CD4-positive, alpha-beta T cell (primary cell): ENCODE results near the gene MSH3. TPM values are rescaled to one million over a fixed set of nuclear protein-coding genes. Genes with fewer than 3 reads are reported as not detected.
"Not testable (repeated sequence)": the region's sequence is repeated elsewhere in the genome, so short reads cannot be mapped to it uniquely, and the experiment has no call there.

Source experiments
- ATAC-seq: fragments of 200-7000 bp; cut with Tn5 transposase; one replicate; pipeline ENCODE4 v1.10.0; 2022; ENCODE audit warnings: mild to moderate bottlenecking; ENCODE audit not compliant: poor library complexity
- CTCF ChIA-PET: fragments of 350-600 bp; sonication (Branson Sonifier 250); formaldehyde crosslinking; loops from one replicate; lab custom pipeline; 2021; ENCODE audit warnings: antibody characterized with exemption, inconsistent platforms; lab: Charles Lee
- POLR2A ChIA-PET: fragments of 350-600 bp; sonication (Branson Sonifier 250); formaldehyde crosslinking; loops from one replicate; lab custom pipeline; 2021; ENCODE audit warnings: antibody characterized with exemption, inconsistent platforms; lab: Charles Lee
- DNase-seq, 14 experiments: peaks; one replicate each; pipeline ENCODE4 v3.0.0-alpha.2; 2013 to 2020; ENCODE audit warnings: mixed read lengths in 2 of 14
- H3K27ac ChIP-seq, 2 donors: one replicate each; pipeline versions ENCODE4 v1.5.1 to v1.7.0; 2013; ENCODE audit warnings: low read length in 2 of 2, low read depth in 1 of 2, mild to moderate bottlenecking in 1 of 2
- H3K27me3 ChIP-seq, 2 experiments: 1 replicate in 1 of 2; 2 replicates in 1 of 2; pipeline versions ENCODE4 v1.6.1 to v1.7.0; 2013; ENCODE audit warnings: low read length in 2 of 2, control low read depth in 1 of 2, mild to moderate bottlenecking in 1 of 2, moderate library complexity in 1 of 2; ENCODE audit not compliant: insufficient read depth in 2 of 2, control insufficient read depth in 1 of 2
- H3K36me3 ChIP-seq: one replicate; pipeline ENCODE4 v1.6.1; 2013; ENCODE audit warnings: low read length, control low read depth; ENCODE audit not compliant: insufficient read depth
- H3K4me1 ChIP-seq: one replicate; pipeline ENCODE4 v1.6.1; 2013; ENCODE audit warnings: low read length, control low read depth; ENCODE audit not compliant: insufficient read depth
- H3K4me3 ChIP-seq: one replicate; pipeline ENCODE4 v1.5.1; 2013; ENCODE audit warnings: mild to moderate bottlenecking, low read length, moderate library complexity
- H3K9me3 ChIP-seq, 2 experiments: 1 replicate in 1 of 2; 2 replicates in 1 of 2; pipeline versions ENCODE4 v1.6.1 to v1.7.0; 2013; ENCODE audit warnings: low read length in 2 of 2, mild to moderate bottlenecking in 2 of 2, control low read depth in 1 of 2, moderate library complexity in 1 of 2; ENCODE audit not compliant: control insufficient read depth in 1 of 2, insufficient read depth in 1 of 2
- H3K27ac Mint-ChIP-seq: one replicate; pipeline ENCODE4 v1.8.0; 2020; ENCODE audit warnings: mixed read lengths
- H3K27me3 Mint-ChIP-seq: one replicate; pipeline ENCODE4 v1.8.0; 2021; ENCODE audit warnings: mixed read lengths
- H3K36me3 Mint-ChIP-seq: one replicate; pipeline ENCODE4 v1.8.0; 2021; ENCODE audit warnings: low read depth, mixed read lengths
- H3K4me1 Mint-ChIP-seq: one replicate; pipeline ENCODE4 v1.8.0; 2021; ENCODE audit warnings: low read depth, mixed read lengths
- H3K4me3 Mint-ChIP-seq: one replicate; pipeline ENCODE4 v1.8.0; 2020; ENCODE audit warnings: mild to moderate bottlenecking, mixed read lengths
- H3K9me3 Mint-ChIP-seq: one replicate; pipeline ENCODE4 v1.8.0; 2020; ENCODE audit warnings: mixed read lengths
- intact Hi-C, 2 experiments: fragments of 100-400 bp; cut with DNase I in 1 of 2; cut with micrococcal nuclease in 1 of 2; formaldehyde crosslinking; loops; one replicate each; pipeline versions ENCODE4 v1.15.1 to v1.9.0; 2023 to 2025; cut with DNase I, micrococcal nuclease
- total RNA-seq, 174 experiments: library from RNA in 2 of 174; stranded (reverse) in 2 of 174; gene quantifications; one replicate each; pipeline ENCODE4 v1.2.3 and lab custom pipeline; 2021 to 2026
- TF ChIP-seq, protein P1 (sequence below): fragments of 200-600 bp; IDR thresholded peaks from one replicate; pipeline ENCODE4 v1.8.0; 2022; ENCODE audit warnings: antibody characterized with exemption, mild to moderate bottlenecking

The MSH3 gene
- total RNA-seq, 2 experiments from 2014 or later: 11.3 to 13.0 TPM

DNA sequence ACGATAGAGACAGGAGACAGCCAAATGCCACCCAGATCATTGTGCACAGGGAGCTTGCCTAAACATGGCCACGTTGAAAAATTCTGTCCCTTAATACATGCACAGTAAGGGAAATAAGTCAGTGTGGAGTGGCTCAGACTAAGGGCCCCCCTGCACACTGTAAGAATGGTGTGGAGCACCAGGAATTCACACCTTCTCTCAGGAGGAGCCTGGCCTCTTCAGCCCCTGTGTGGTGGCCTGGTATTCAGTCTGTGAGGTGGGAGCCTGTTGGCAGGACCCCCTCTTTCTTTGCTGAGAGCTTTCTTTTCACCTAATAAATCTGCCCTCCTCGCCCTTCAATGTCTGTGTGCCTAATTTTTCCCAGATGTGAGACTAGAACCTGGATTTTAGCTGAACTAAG, 239.6 kb downstream of the MSH3 start:
- Histone ChIP-seq H3K36me3 (no peaks in the 10 kb centered on the region), H3K27ac (no peak overlapping the region), H3K4me1 (no peaks in the 10 kb centered on the region), H3K27me3 (no peaks in the 10 kb centered on the region), H3K9me3 (no peaks in the 10 kb centered on the region), H3K4me3 (no peak overlapping the region)
- CTCF ChIA-PET: no interaction called here
- H3K4me1 Mint-ChIP-seq: no peaks in the 10 kb centered on the region
- intact Hi-C loops: no loop called here
- TF ChIP-seq, protein P1, sequence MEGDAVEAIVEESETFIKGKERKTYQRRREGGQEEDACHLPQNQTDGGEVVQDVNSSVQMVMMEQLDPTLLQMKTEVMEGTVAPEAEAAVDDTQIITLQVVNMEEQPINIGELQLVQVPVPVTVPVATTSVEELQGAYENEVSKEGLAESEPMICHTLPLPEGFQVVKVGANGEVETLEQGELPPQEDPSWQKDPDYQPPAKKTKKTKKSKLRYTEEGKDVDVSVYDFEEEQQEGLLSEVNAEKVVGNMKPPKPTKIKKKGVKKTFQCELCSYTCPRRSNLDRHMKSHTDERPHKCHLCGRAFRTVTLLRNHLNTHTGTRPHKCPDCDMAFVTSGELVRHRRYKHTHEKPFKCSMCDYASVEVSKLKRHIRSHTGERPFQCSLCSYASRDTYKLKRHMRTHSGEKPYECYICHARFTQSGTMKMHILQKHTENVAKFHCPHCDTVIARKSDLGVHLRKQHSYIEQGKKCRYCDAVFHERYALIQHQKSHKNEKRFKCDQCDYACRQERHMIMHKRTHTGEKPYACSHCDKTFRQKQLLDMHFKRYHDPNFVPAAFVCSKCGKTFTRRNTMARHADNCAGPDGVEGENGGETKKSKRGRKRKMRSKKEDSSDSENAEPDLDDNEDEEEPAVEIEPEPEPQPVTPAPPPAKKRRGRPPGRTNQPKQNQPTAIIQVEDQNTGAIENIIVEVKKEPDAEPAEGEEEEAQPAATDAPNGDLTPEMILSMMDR: no peak
- H3K27ac Mint-ChIP-seq: no peak overlapping the region
- ATAC-seq (no peak), DNase-seq (no peak)
- peaks cover 17% of the 10 kb centered on the region for H3K36me3 Mint-ChIP-seq
- no peaks in the 10 kb centered on the region for H3K9me3 Mint-ChIP-seq
- POLR2A ChIA-PET: no interaction called here
- H3K27me3 Mint-ChIP-seq: no peaks in the 10 kb centered on the region
- no peak overlapping the region for H3K4me3 Mint-ChIP-seq

DNA sequence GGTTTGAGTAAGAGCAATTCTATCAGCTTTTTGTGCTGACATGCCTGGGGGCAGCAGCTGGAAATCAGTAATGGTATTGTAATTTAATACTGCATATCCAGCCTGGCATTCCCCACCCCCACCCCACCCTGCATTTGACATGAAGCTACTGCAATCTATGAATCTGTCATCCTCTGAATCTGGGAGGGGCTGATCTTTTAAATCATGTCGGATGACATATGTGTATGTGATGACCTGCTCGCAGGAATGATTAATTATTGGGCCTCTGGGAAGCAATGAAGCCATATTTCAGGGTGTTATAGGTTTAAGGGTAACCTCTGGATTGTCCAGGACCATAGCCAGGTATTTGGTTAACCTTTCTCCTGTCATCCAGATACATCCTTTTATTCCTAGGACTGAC, 241.1 kb downstream of the MSH3 start:
- Histone ChIP-seq H3K4me1 (no peaks in the 10 kb centered on the region), H3K4me3 (no peak overlapping the region), H3K9me3 (no peaks in the 10 kb centered on the region), H3K27me3 (no peaks in the 10 kb centered on the region), H3K27ac (no peak overlapping the region), H3K36me3 (no peaks in the 10 kb centered on the region)
- ATAC-seq (no peak), DNase-seq (no peak)
- POLR2A ChIA-PET: no interaction called here
- Mint-ChIP-seq H3K4me1 (no peaks in the 10 kb centered on the region), H3K9me3 (no peaks in the 10 kb centered on the region), H3K36me3 (peaks cover 22% of the 10 kb centered on the region), H3K27me3 (no peaks in the 10 kb centered on the region), H3K27ac (no peak overlapping the region), H3K4me3 (no peak overlapping the region)
- TF ChIP-seq, protein P1: no peak
- CTCF ChIA-PET: no interaction called here
- intact Hi-C loops: no loop called here

DNA sequence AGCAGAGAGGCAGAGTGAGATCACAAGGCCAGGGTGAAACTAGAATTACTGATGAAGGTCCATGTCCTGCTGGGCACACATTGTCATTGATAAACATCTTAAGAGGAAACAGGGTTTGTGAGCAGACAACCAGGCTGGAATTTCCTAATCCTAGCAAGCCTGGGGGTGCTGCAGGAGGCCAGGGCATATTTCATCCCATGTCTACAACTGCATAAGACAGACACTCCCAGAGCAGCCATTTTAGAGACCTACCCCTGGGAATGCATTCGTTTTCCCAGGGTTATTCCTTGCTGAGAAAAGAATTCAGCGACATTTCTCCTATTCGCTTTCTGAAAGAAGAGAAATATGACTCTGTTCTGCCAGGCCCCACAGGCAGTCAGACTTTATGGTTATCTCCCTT, 248.2 kb downstream of the MSH3 start:
- H3K4me3 ChIP-seq, H3K27ac ChIP-seq, intact Hi-C loops, POLR2A ChIA-PET, H3K27ac Mint-ChIP-seq, H3K4me1 ChIP-seq, DNase-seq, CTCF ChIA-PET, H3K27me3 Mint-ChIP-seq, H3K9me3 Mint-ChIP-seq, H3K4me1 Mint-ChIP-seq, H3K4me3 Mint-ChIP-seq, ATAC-seq, H3K36me3 ChIP-seq, H3K9me3 ChIP-seq, H3K27me3 ChIP-seq: not testable (repeated sequence)
- peaks cover 45% of the 10 kb centered on the region for H3K36me3 Mint-ChIP-seq

DNA sequence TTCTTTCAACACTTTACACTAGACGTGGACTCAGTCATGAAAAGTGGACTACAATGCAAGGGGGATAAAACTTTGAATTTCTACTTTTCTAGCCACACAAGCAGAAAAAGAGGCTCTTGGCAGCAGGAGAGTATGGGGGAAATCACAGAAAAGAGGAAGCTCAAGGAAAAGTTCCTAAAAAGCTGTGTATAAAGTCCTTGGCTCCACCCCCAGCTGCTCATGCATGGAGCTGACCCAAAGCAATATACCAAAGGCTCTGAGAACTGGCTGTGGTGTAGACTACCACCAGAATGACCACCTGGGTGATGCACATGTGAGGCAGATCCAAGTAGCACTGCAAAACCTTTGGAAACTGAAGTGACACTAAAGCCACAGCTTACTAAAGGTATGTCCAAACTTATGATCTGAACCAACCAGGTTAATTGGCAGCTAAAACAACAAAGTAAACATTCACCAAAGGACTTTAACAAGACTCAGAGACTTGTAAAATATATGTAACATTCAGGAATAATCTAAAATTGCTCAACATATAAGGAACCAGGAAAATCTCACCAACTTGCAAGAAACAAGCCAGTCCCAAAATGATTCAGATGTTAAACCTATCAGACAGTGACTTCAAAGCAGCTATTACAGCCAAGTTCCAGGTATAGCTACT, 250.2 kb downstream of the MSH3 start:
- POLR2A ChIA-PET: no interaction called here
- Histone ChIP-seq H3K9me3 (peaks cover 0 to 6% of the 10 kb centered on the region in 2 experiments), H3K4me3 (no peak overlapping the region), H3K27ac (no peak overlapping the region), H3K4me1 (no peaks in the 10 kb centered on the region), H3K36me3 (no peaks in the 10 kb centered on the region), H3K27me3 (no peaks in the 10 kb centered on the region)
- intact Hi-C loops: no loop called here
- no peak for DNase-seq
- H3K27me3 Mint-ChIP-seq: no peaks in the 10 kb centered on the region
- no peaks in the 10 kb centered on the region for H3K4me1 Mint-ChIP-seq
- peaks cover 4% of the 10 kb centered on the region for H3K9me3 Mint-ChIP-seq
- ATAC-seq: no peak
- CTCF ChIA-PET: no interaction called here
- no peak overlapping the region for H3K27ac Mint-ChIP-seq
- peaks cover 36% of the 10 kb centered on the region for H3K36me3 Mint-ChIP-seq
- H3K4me3 Mint-ChIP-seq: no peak overlapping the region
- TF ChIP-seq, protein P1: no peak
